OCI-LY1 (cell line): ENCODE data around the gene SORCS3.

Experiments
- H2AFZ ChIP-seq: fragments of 200-600 bp; sonication (generic), shearing (Covaris generic); 2 replicates; pipeline ENCODE4 v1.6.0; 2014; ENCODE audit warnings: antibody characterized with exemption, mild to moderate bottlenecking, low read length
- H3F3A ChIP-seq: fragments of 200-600 bp; sonication (generic), shearing (Covaris generic); 2 replicates; pipeline ENCODE4 v1.6.0; 2014; ENCODE audit warnings: mild to moderate bottlenecking, antibody characterized with exemption, low read length, moderate library complexity; ENCODE audit not compliant: insufficient read depth
- H3K27ac ChIP-seq: fragments of 200-600 bp; sonication (generic); 2 replicates; pipeline ENCODE4 v1.5.1; 2014; ENCODE audit warnings: low read length, mixed run types, mild to moderate bottlenecking, low read depth; ENCODE audit not compliant: poor library complexity, severe bottlenecking
- H3K27me3 ChIP-seq: fragments of 200-600 bp; sonication (generic); 2 replicates; pipeline ENCODE4 v1.6.0; 2014; ENCODE audit warnings: antibody characterized with exemption, mild to moderate bottlenecking, low read length, moderate library complexity; ENCODE audit not compliant: insufficient read depth
- H3K36me3 ChIP-seq: fragments of 200-600 bp; sonication (generic); 2 replicates; pipeline ENCODE4 v1.6.1; 2014; ENCODE audit warnings: mild to moderate bottlenecking, antibody characterized with exemption, low read length, moderate library complexity, mixed read lengths; ENCODE audit not compliant: insufficient read depth
- H3K4me1 ChIP-seq: fragments of 200-600 bp; sonication (generic); 2 replicates; pipeline ENCODE4 v1.5.1; 2014; ENCODE audit warnings: mild to moderate bottlenecking, low read length, moderate library complexity; ENCODE audit not compliant: insufficient read depth, severe bottlenecking
- H3K4me2 ChIP-seq: fragments of 200-600 bp; sonication (generic), shearing (Covaris generic); 2 replicates; pipeline ENCODE4 v1.6.1; 2014; ENCODE audit warnings: low read length
- H3K4me3 ChIP-seq: fragments of 200-600 bp; sonication (generic); 2 replicates; pipeline ENCODE4 v1.5.1; 2014; ENCODE audit warnings: low read length, low read depth, mild to moderate bottlenecking, mixed read lengths; ENCODE audit not compliant: poor library complexity, severe bottlenecking
- H3K79me2 ChIP-seq: fragments of 200-600 bp; shearing (Covaris generic); 2 replicates; pipeline ENCODE4 v1.6.1; 2016; ENCODE audit warnings: mixed run types, low read length, mixed read lengths; ENCODE audit not compliant: insufficient read depth
- H3K9ac ChIP-seq: fragments of 200-600 bp; sonication (generic), shearing (Covaris generic); 2 replicates; pipeline ENCODE4 v1.6.1; 2014; ENCODE audit warnings: mild to moderate bottlenecking, low read length, mixed read lengths
- H3K9me2 ChIP-seq: fragments of 200-600 bp; sonication (generic), shearing (Covaris generic); 2 replicates; pipeline ENCODE4 v1.6.1; 2014; ENCODE audit warnings: low read depth, mild to moderate bottlenecking, low read length, mixed read lengths
- H3K9me3 ChIP-seq: fragments of 200-600 bp; shearing (Covaris generic); 2 replicates; pipeline ENCODE4 v1.6.1; 2014; ENCODE audit warnings: low read length, mixed read lengths
- H4K20me1 ChIP-seq: fragments of 200-600 bp; sonication (generic), shearing (Covaris generic); 2 replicates; pipeline ENCODE4 v1.6.0; 2016; ENCODE audit warnings: mild to moderate bottlenecking, low read length; ENCODE audit not compliant: insufficient read depth
- CTCF ChIP-seq: fragments of 200-600 bp; sonication (generic), shearing (Covaris generic); IDR thresholded peaks from 2 replicates; pipeline ENCODE4 v1.5.1; 2017; ENCODE audit warnings: mild to moderate bottlenecking, antibody characterized with exemption, low read length, moderate library complexity, mixed read lengths
- EZH2 ChIP-seq: fragments of 200-600 bp; sonication (generic), shearing (Covaris generic); IDR thresholded peaks from 2 replicates; pipeline ENCODE4 v1.8.0; 2017; ENCODE audit warnings: borderline replicate concordance, mixed run types, mild to moderate bottlenecking, antibody characterized with exemption, low read length, moderate library complexity, mixed read lengths

The SORCS3 gene

DNA sequence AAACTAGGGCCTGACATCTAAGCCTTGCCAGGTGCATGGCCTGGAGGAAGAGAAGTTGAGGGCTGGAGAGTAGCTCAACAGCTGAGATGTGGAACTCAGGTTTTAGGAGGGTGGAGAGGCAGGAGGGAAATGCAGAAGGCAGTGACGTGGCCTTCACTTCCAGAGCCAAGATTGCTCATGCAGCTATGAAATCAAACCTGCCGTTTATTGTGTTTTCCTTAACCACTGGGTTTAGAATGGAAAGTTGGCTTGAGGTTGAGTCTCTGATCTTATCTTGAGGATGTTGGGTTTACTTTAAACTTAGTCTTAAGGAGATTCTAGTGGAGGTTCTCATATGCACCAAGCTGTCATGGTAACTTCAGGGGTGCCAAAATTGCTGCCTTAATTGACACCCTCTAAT lies 178.6 kb downstream of the SORCS3 start:
- Histone ChIP-seq H4K20me1 (no peaks in the 10 kb centered on the region), H3K9ac (no peak overlapping the region), H2AFZ (no peak overlapping the region), H3K4me2 (no peak overlapping the region), H3K9me2 (no peaks in the 10 kb centered on the region), H3K4me1 (no peaks in the 10 kb centered on the region), H3K9me3 (no peaks in the 10 kb centered on the region), H3K27me3 (no peaks in the 10 kb centered on the region), H3K79me2 (no peaks in the 10 kb centered on the region), H3K36me3 (no peaks in the 10 kb centered on the region), H3K4me3 (no peak overlapping the region), H3F3A (no peaks in the 10 kb centered on the region), H3K27ac (no peak overlapping the region)
- no peak for TF ChIP-seq EZH2
- no peak for TF ChIP-seq CTCF

GRCh38 chr10:104822088-104822487 lies 181.0 kb downstream of the SORCS3 start:
- Histone ChIP-seq H2AFZ (no peak overlapping the region), H4K20me1 (no peaks in the 10 kb centered on the region), H3K79me2 (no peaks in the 10 kb centered on the region), H3K4me2 (no peak overlapping the region), H3K9me2 (no peaks in the 10 kb centered on the region), H3K9ac (no peak overlapping the region), H3K4me1 (no peaks in the 10 kb centered on the region), H3K27ac (no peak overlapping the region), H3K36me3 (no peaks in the 10 kb centered on the region), H3K4me3 (no peak overlapping the region), H3K27me3 (no peaks in the 10 kb centered on the region), H3K9me3 (no peaks in the 10 kb centered on the region), H3F3A (no peaks in the 10 kb centered on the region)
- TF ChIP-seq EZH2 (no peak), CTCF (no peak)

DNA sequence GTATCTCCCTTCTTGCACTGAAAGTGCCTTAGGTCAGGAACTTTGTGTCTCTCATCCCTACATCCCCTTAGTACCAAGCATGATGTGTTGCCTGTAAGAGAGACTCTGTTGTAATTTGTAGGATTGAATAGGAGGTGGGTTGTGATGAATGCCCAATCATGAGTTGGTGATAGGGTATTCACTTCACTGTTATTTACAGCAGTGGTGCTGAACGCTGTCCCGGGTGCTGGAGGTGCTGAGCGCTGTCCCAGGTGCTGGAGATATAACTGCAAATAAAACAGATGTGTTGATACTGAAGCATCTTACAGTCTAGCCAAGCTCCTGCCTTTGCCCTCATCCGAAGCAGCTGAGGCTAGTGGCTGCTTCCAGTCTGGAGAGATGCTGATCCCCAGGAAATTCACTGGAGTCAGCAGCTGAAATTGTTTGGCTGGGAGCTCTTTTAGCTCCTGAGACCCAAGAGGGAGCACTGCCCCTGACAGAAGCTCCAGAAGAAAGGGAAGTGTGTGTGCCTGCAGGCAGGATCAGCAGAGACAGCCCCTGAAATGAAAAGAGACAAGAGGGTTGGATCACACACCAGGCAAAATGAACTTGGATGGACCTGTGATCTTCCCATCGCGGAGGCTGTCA lies 183.4 kb downstream of the SORCS3 start:
- Histone ChIP-seq H3K4me1 (no peaks in the 10 kb centered on the region), H3K4me2 (no peak overlapping the region), H4K20me1 (no peaks in the 10 kb centered on the region), H3K27me3 (no peaks in the 10 kb centered on the region), H2AFZ (no peak overlapping the region), H3K9me2 (no peaks in the 10 kb centered on the region), H3K9me3 (no peaks in the 10 kb centered on the region), H3K79me2 (no peaks in the 10 kb centered on the region), H3K36me3 (no peaks in the 10 kb centered on the region), H3F3A (no peaks in the 10 kb centered on the region), H3K27ac (no peak overlapping the region), H3K9ac (no peak overlapping the region), H3K4me3 (no peak overlapping the region)
- no peak for TF ChIP-seq EZH2
- no peak for TF ChIP-seq CTCF
